HEK293 (cell line): ENCODE data around the gene ALOX12.
"Not testable (repeated sequence)": the region's sequence is repeated elsewhere in the genome, so short reads cannot be mapped to it uniquely, and the experiment has no call there.

ENCODE experiments used
- CTCF ChIA-PET: fragments of 350-600 bp; formaldehyde crosslinking; extraction: SDS; loops from one replicate; lab custom pipeline; 2021; ENCODE audit warnings: antibody characterized with exemption; lab: Yijun Ruan, JAX
- POLR2A ChIA-PET: fragments of 300-600 bp; formaldehyde crosslinking; extraction: SDS; loops from one replicate; lab custom pipeline; 2020; ENCODE audit warnings: antibody characterized with exemption, inconsistent platforms; lab: Yijun Ruan, JAX
- H3K27ac ChIP-seq: fragments of 200-500 bp; sonication (Bioruptor generic); 2 replicates; pipeline ENCODE4 v1.5.1; 2014; ENCODE audit warnings: low read depth, low read length, control low read depth, inconsistent platforms; ENCODE audit errors: extremely low read depth
- H3K36me3 ChIP-seq, 2 experiments: fragments of 200-500 bp in 1 of 2; sonication (Bioruptor generic) in 1 of 2; 1 replicate in 1 of 2; 2 replicates in 1 of 2; pipeline ENCODE4 v1.5.1; 2014 to 2017; ENCODE audit warnings: inconsistent platforms in 2 of 2, low read length in 2 of 2; ENCODE audit not compliant: control insufficient read depth in 2 of 2, insufficient read depth in 1 of 2
- H3K4me1 ChIP-seq: fragments of 200-500 bp; sonication (Bioruptor generic); 2 replicates; pipeline ENCODE4 v1.5.1; 2014; ENCODE audit warnings: mild to moderate bottlenecking, low read length, inconsistent platforms; ENCODE audit not compliant: control insufficient read depth, insufficient read depth
- H3K4me3 ChIP-seq: 2 replicates; pipeline ENCODE4 v1.5.1; 2011; ENCODE audit warnings: low read depth, mild to moderate bottlenecking, control low read depth, low read length, moderate library complexity
- H3K9me3 ChIP-seq: fragments of 200-500 bp; sonication (Bioruptor generic); 2 replicates; pipeline ENCODE4 v1.5.1; 2014; ENCODE audit warnings: low read depth, low read length, inconsistent platforms; ENCODE audit not compliant: control insufficient read depth, insufficient read depth
- KLF9 ChIP-seq: fragments of 450-650 bp; formaldehyde crosslinking; IDR thresholded peaks from 2 replicates; pipeline ENCODE4 v1.5.1; 2016; ENCODE audit warnings: missing biosample characterization, missing genetic modification characterization, low read depth
- SCRT2 ChIP-seq: fragments of 450-650 bp; formaldehyde crosslinking; IDR thresholded peaks from 2 replicates; pipeline ENCODE4 v1.5.1; 2016; ENCODE audit warnings: missing biosample characterization, missing genetic modification characterization
- TCF7L2 ChIP-seq: IDR thresholded peaks from 2 replicates; pipeline ENCODE4 v1.6.1; 2011; ENCODE audit warnings: low read depth, mild to moderate bottlenecking, inconsistent platforms, low read length, moderate library complexity, borderline replicate concordance
- TRIM28 ChIP-seq: IDR thresholded peaks from 2 replicates; pipeline ENCODE4 v1.6.1; 2011; ENCODE audit warnings: low read length, control low read depth, borderline replicate concordance
- ZBTB49 ChIP-seq: fragments of 450-650 bp; formaldehyde crosslinking; IDR thresholded peaks from 2 replicates; pipeline ENCODE4 v1.5.1; 2016; ENCODE audit warnings: missing biosample characterization, missing genetic modification characterization, low read depth
- ZNF140 ChIP-seq: fragments of 450-650 bp; formaldehyde crosslinking; IDR thresholded peaks from 2 replicates; pipeline ENCODE4 v1.5.1; 2016; ENCODE audit warnings: missing biosample characterization, missing genetic modification characterization
- ZNF146 ChIP-seq: fragments of 450-650 bp; formaldehyde crosslinking; IDR thresholded peaks from 2 replicates; pipeline ENCODE4 v1.5.1; 2016; ENCODE audit warnings: missing biosample characterization, missing genetic modification characterization
- ZNF292 ChIP-seq: fragments of 450-650 bp; formaldehyde crosslinking; IDR thresholded peaks from 2 replicates; pipeline ENCODE4 v1.5.1; 2016; ENCODE audit warnings: low read depth, missing biosample characterization, missing genetic modification characterization, borderline replicate concordance
- ZNF354C ChIP-seq: fragments of 450-650 bp; formaldehyde crosslinking; IDR thresholded peaks from 2 replicates; pipeline ENCODE4 v1.5.1; 2016; ENCODE audit warnings: missing biosample characterization, missing genetic modification characterization, low read depth, borderline replicate concordance
- ZNF433 ChIP-seq: fragments of 450-650 bp; formaldehyde crosslinking; IDR thresholded peaks from 2 replicates; pipeline ENCODE4 v1.5.1; 2016; ENCODE audit warnings: missing biosample characterization, missing genetic modification characterization, low read depth
- ZNF501 ChIP-seq: fragments of 450-650 bp; formaldehyde crosslinking; IDR thresholded peaks from 2 replicates; pipeline ENCODE4 v1.5.1; 2016; ENCODE audit warnings: missing biosample characterization, missing genetic modification characterization
- ZNF514 ChIP-seq: fragments of 450-650 bp; formaldehyde crosslinking; IDR thresholded peaks from 2 replicates; pipeline ENCODE4 v1.5.1; 2016; ENCODE audit warnings: missing biosample characterization, missing genetic modification characterization
- ZNF792 ChIP-seq: fragments of 450-650 bp; formaldehyde crosslinking; IDR thresholded peaks from 2 replicates; pipeline ENCODE4 v1.5.1; 2016; ENCODE audit warnings: missing biosample characterization, missing genetic modification characterization
- ZSCAN16 ChIP-seq: fragments of 450-650 bp; formaldehyde crosslinking; IDR thresholded peaks from 2 replicates; pipeline ENCODE4 v1.5.1; 2016; ENCODE audit warnings: missing biosample characterization, missing genetic modification characterization
- ZSCAN30 ChIP-seq: fragments of 450-650 bp; IDR thresholded peaks from 2 replicates; pipeline ENCODE4 v1.5.1; 2018; ENCODE audit warnings: missing biosample characterization, mild to moderate bottlenecking, missing genetic modification characterization, moderate library complexity
- TF ChIP-seq, protein P1 (sequence below): fragments of 450-650 bp; formaldehyde crosslinking; IDR thresholded peaks from 2 replicates; pipeline ENCODE4 v1.5.1; 2016; ENCODE audit warnings: missing biosample characterization, missing genetic modification characterization, low read depth
- TF ChIP-seq, protein P2 (sequence below): fragments of 450-650 bp; formaldehyde crosslinking; IDR thresholded peaks from 2 replicates; pipeline ENCODE4 v1.5.1; 2016; ENCODE audit warnings: missing biosample characterization, missing genetic modification characterization

Gene ALOX12

DNA sequence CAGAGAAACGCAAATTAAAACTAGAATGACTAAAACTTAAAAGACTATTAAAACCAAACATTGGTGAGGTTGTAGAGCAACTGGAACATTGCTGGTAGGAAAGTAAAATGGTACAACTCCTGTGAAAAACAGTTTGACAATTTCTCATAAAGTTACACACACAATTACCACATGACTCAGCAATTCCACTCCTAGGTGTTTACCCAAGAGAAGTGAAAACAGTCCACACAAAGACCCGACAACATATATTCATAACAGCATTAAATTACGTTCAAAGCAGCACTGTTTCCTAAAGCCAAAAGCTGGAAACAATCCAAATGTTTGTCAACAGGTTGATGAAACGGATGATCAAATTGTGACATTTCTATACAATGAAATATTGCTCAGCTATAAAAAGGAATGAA, 26.5 kb upstream of the ALOX12 start:
- POLR2A ChIA-PET: no interaction called here

GRCh38 chr17:6970992-6971391, 24.9 kb upstream of the ALOX12 start:
- H3K27ac ChIP-seq: no peak overlapping the region
- CTCF ChIA-PET: interaction anchor here (0.7 to 1.0 kb wide), 2 partner anchors 33 to 1167 kb away, joined by 3 to 4 read pairs; no protein-coding TSS in a partner anchor
- TF ChIP-seq TCF7L2: no peak
- TF ChIP-seq, protein P1, sequence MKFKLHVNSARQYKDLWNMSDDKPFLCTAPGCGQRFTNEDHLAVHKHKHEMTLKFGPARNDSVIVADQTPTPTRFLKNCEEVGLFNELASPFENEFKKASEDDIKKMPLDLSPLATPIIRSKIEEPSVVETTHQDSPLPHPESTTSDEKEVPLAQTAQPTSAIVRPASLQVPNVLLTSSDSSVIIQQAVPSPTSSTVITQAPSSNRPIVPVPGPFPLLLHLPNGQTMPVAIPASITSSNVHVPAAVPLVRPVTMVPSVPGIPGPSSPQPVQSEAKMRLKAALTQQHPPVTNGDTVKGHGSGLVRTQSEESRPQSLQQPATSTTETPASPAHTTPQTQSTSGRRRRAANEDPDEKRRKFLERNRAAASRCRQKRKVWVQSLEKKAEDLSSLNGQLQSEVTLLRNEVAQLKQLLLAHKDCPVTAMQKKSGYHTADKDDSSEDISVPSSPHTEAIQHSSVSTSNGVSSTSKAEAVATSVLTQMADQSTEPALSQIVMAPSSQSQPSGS (tag by site-specific recombination): no peak
- no peak for TF ChIP-seq ZNF354C (tag by site-specific recombination)
- TF ChIP-seq ZNF433 (tag by site-specific recombination): no peak
- no peak for TF ChIP-seq ZSCAN30 (tag by site-specific recombination)
- TF ChIP-seq, protein P2, sequence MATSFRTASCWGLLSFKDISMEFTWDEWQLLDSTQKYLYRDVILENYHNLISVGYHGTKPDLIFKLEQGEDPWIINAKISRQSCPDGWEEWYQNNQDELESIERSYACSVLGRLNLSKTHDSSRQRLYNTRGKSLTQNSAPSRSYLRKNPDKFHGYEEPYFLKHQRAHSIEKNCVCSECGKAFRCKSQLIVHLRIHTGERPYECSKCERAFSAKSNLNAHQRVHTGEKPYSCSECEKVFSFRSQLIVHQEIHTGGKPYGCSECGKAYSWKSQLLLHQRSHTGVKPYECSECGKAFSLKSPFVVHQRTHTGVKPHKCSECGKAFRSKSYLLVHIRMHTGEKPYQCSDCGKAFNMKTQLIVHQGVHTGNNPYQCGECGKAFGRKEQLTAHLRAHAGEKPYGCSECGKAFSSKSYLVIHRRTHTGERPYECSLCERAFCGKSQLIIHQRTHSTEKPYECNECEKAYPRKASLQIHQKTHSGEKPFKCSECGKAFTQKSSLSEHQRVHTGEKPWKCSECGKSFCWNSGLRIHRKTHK (tag by site-specific recombination): no peak
- no peaks in the 10 kb centered on the region for H3K9me3 ChIP-seq
- H3K4me1 ChIP-seq: no peaks in the 10 kb centered on the region
- POLR2A ChIA-PET: no interaction called here
- H3K4me3 ChIP-seq: no peak overlapping the region
- no peaks in the 10 kb centered on the region for H3K36me3 ChIP-seq

More for the DNA sequence above, 26.5 kb upstream of the ALOX12 start:
- no peak overlapping the region for H3K27ac ChIP-seq
- TF ChIP-seq SCRT2 (tag by site-specific recombination) (peak; percentile 49), ZNF140 (tag by site-specific recombination) (0 out of 2 replicates have a peak, but pooled peaks have one; percentile 51), ZNF514 (no peak)
- no peaks in the 10 kb centered on the region for H3K4me1 ChIP-seq
- CTCF ChIA-PET: interaction anchor here (1.4 to 1.6 kb wide), 2 partner anchors 35 to 58 kb away, joined by 4 to 10 read pairs; no protein-coding TSS in a partner anchor
- no peaks in the 10 kb centered on the region for H3K9me3 ChIP-seq
- H3K4me3 ChIP-seq: no peak overlapping the region
- H3K36me3 ChIP-seq: no peaks in the 10 kb centered on the region

DNA sequence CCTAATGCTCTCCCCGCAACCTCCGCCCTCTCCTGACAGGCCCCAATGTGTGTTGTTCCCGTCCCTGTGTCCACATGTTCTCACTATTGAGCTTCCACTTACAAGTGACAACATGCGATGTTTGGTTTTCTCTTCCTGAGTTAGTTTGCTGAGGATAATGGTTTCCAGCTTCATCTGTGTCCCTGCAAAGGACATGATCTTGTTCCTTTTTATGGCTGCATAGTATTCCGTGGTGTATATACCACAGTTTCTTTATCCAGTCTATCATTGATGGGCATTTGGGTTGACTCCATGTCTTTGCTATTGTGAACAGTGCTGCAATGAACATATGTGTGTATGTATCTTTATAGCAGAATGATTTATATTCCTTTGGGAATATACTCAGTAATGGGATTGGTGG, 16.4 kb upstream of the ALOX12 start:
- H3K9me3 ChIP-seq, H3K4me3 ChIP-seq, H3K4me1 ChIP-seq, H3K36me3 ChIP-seq, POLR2A ChIA-PET, H3K27ac ChIP-seq: not testable (repeated sequence)
- CTCF ChIA-PET: interaction anchor here (1.0 to 2.2 kb wide), 2 partner anchors 25 to 314 kb away, joined by 3 to 11 read pairs; no protein-coding TSS in a partner anchor
- peak; percentile 80 for TF ChIP-seq ZNF146 (tag by site-specific recombination)

DNA sequence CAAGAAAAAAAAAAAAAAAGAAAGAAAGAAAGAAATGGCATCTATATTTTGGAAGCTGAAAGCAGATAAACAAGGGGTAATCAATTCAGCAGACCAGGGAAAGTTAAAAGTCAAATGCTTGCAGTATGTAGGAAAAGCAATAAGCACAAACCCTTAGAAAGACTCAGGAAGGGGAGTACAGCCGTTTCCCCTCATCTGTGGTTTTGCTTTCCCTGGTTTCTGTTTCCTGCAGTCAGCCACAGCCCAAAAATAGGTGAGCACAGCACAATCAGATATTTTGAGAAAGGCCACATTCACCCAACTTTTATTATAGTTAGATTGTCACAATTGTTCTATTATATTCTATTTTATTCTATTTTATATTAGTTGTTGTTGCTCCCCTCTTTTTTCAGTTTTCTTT, 14.4 kb upstream of the ALOX12 start:
- H3K4me3 ChIP-seq: no peak overlapping the region
- CTCF ChIA-PET: no interaction called here
- H3K4me1 ChIP-seq: no peaks in the 10 kb centered on the region
- no peak for TF ChIP-seq ZNF792
- no peak for TF ChIP-seq TCF7L2
- TF ChIP-seq ZSCAN16 (tag by site-specific recombination): no peak
- no peak for TF ChIP-seq ZNF501 (tag by site-specific recombination)
- no peak for TF ChIP-seq KLF9
- no peak for TF ChIP-seq ZNF292 (tag by site-specific recombination)
- no peak for TF ChIP-seq ZBTB49
- TF ChIP-seq TRIM28: no peak
- no peaks in the 10 kb centered on the region for H3K36me3 ChIP-seq
- H3K27ac ChIP-seq: no peak overlapping the region
- no peaks in the 10 kb centered on the region for H3K9me3 ChIP-seq
- POLR2A ChIA-PET: no interaction called here
